Measurements from ENCODE around the gene RFX2.

DNA sequence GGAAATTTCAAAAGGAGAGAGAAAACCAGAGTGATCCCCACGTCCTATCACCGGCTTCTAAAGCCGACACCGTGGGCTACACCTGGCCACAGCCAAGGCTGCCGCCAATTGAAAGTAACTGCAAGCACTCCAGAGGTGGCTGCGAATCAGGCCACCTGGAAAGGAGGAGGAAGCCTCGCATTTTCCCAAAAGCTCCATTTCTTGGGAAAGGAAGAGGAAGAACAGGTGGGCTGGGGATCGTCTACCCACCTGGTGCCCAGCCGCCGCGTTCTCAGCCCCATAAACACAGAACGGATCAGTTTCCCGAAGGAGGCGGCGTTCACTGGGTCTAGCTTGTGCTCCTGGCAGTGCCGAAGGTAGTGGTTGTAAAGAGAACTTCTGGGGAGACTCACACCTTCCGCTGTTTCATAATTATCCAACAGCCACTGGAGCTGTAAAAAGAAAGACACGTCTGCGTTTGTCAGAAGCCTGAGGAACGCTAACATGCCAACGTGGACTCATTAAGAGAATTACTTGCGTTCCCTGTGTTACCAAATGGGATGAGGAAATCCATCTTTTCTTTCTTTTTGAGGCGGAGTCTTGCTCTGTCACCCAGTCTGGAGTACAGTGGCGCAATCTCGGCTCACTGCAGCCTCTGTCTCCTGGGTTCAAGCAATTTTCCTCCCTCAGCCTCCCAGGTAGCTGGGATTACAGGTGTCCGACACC lies 94.3 kb downstream of the RFX2 start:
- TF ChIP-seq ISL1 (CRISPR knock-in tag; IDR thresholded peaks at IDR 0.05), result no peak
- TF ChIP-seq OSR1 (CRISPR knock-in tag; IDR thresholded peaks at IDR 0.05), result no peak
- no peak for TF ChIP-seq RARB (CRISPR knock-in tag; IDR thresholded peaks at IDR 0.05)
- TF ChIP-seq, protein P1, sequence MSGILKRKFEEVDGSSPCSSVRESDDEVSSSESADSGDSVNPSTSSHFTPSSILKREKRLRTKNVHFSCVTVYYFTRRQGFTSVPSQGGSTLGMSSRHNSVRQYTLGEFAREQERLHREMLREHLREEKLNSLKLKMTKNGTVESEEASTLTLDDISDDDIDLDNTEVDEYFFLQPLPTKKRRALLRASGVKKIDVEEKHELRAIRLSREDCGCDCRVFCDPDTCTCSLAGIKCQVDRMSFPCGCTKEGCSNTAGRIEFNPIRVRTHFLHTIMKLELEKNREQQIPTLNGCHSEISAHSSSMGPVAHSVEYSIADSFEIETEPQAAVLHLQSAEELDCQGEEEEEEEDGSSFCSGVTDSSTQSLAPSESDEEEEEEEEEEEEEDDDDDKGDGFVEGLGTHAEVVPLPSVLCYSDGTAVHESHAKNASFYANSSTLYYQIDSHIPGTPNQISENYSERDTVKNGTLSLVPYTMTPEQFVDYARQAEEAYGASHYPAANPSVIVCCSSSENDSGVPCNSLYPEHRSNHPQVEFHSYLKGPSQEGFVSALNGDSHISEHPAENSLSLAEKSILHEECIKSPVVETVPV (CRISPR knock-in tag; IDR thresholded peaks at IDR 0.05), result no peak
- no peak for TF ChIP-seq ZFP30 (CRISPR knock-in tag; IDR thresholded peaks at IDR 0.05)
- TF ChIP-seq ZC3H10 (CRISPR knock-in tag; IDR thresholded peaks at IDR 0.05), result no peak
- TF ChIP-seq SNAI2 (CRISPR knock-in tag; IDR thresholded peaks at IDR 0.05), result no peak
- TF ChIP-seq TOX (CRISPR knock-in tag; IDR thresholded peaks at IDR 0.05; ENCODE audit: borderline replicate concordance), result no peak
- TF ChIP-seq BACH2 (CRISPR knock-in tag; IDR thresholded peaks at IDR 0.05; ENCODE audit: borderline replicate concordance), result no peak
